SU-DHL-6 (cell line): ENCODE data around the gene UBXN4.
"Not testable (repeated sequence)": the region's sequence is repeated elsewhere in the genome, so short reads cannot be mapped to it uniquely, and the experiment has no call there.

Experiments
- H2AFZ ChIP-seq: fragments of 200-600 bp; sonication (generic); 2 replicates; pipeline ENCODE4 v1.6.1; 2014; ENCODE audit warnings: low read depth, mild to moderate bottlenecking, moderate library complexity, mixed read lengths, antibody characterized with exemption, low read length; ENCODE audit not compliant: severe bottlenecking
- H3F3A ChIP-seq: fragments of 200-600 bp; shearing (Covaris generic); 2 replicates; pipeline ENCODE4 v1.6.0; 2016; ENCODE audit warnings: antibody characterized with exemption, mild to moderate bottlenecking; ENCODE audit not compliant: insufficient read depth
- H3K27ac ChIP-seq: fragments of 200-600 bp; sonication (generic); 2 replicates; pipeline ENCODE4 v1.5.1; 2016; ENCODE audit warnings: low read depth, mild to moderate bottlenecking, low read length, moderate library complexity, mixed read lengths
- H3K27me3 ChIP-seq: fragments of 200-600 bp; sonication (generic), shearing (Covaris generic); 2 replicates; pipeline ENCODE4 v1.6.0; 2014; ENCODE audit warnings: mild to moderate bottlenecking, low read length
- H3K36me3 ChIP-seq: fragments of 200-600 bp; sonication (generic); 2 replicates; pipeline ENCODE4 v1.6.1; 2014; ENCODE audit warnings: mild to moderate bottlenecking, low read length, mixed read lengths
- H3K4me2 ChIP-seq: fragments of 300-600, 200-600 bp; shearing (Covaris generic), sonication (generic); 2 replicates; pipeline ENCODE4 v1.6.0; 2014; ENCODE audit warnings: low read length, low read depth, mild to moderate bottlenecking; ENCODE audit not compliant: poor library complexity, severe bottlenecking
- H3K4me3 ChIP-seq: fragments of 200-600 bp; sonication (generic); 2 replicates; pipeline ENCODE4 v1.5.1; 2014; ENCODE audit warnings: antibody characterized with exemption, low read length, mild to moderate bottlenecking, mixed read lengths; ENCODE audit not compliant: insufficient read depth, poor library complexity, severe bottlenecking
- H3K79me2 ChIP-seq: fragments of 200-600 bp; sonication (generic); 2 replicates; pipeline ENCODE4 v1.6.1; 2014; ENCODE audit warnings: mild to moderate bottlenecking, low read length, moderate library complexity; ENCODE audit not compliant: insufficient read depth
- H3K9ac ChIP-seq: fragments of 200-600 bp; sonication (generic); 2 replicates; pipeline ENCODE4 v1.7.0; 2014; ENCODE audit warnings: mild to moderate bottlenecking, low read length
- H3K9me2 ChIP-seq: fragments of 200-600 bp; sonication (generic); replicated peaks from 2 replicates; pipeline ENCODE4 v1.6.1; 2014; ENCODE audit warnings: low read length; ENCODE audit not compliant: insufficient read depth
- H3K9me3 ChIP-seq: fragments of 200-600 bp; sonication (generic); 2 replicates; pipeline ENCODE4 v1.6.1; 2014; ENCODE audit warnings: low read length, mixed read lengths; ENCODE audit not compliant: insufficient read depth
- H4K20me1 ChIP-seq: fragments of 200-600 bp; sonication (generic); 2 replicates; pipeline ENCODE4 v1.6.1; 2014; ENCODE audit warnings: low read depth, mild to moderate bottlenecking, antibody characterized with exemption, low read length, moderate library complexity, mixed read lengths
- CTCF ChIP-seq: fragments of 200-600 bp; sonication (generic); IDR thresholded peaks from one replicate; pipeline ENCODE4 v1.5.1; 2017; ENCODE audit warnings: antibody characterized with exemption, mild to moderate bottlenecking, low read length, moderate library complexity; ENCODE audit not compliant: insufficient read depth, poor library complexity, severe bottlenecking
- EZH2phosphoT487 ChIP-seq: fragments of 200-600 bp; sonication (generic), shearing (Covaris generic); conservative IDR thresholded peaks from 2 replicates; pipeline ENCODE4 v1.6.1; 2018; ENCODE audit warnings: mild to moderate bottlenecking, antibody characterized with exemption, low read length, moderate library complexity, mixed read lengths

The UBXN4 gene

GRCh38 chr2:135802350-135802749, 60.7 kb downstream of the UBXN4 start:
- Histone ChIP-seq H3K27me3 (no peaks in the 10 kb centered on the region), H3K36me3 (no peaks in the 10 kb centered on the region), H3K4me2 (no peak overlapping the region), H3K79me2 (no peaks in the 10 kb centered on the region), H3K4me3 (no peak overlapping the region), H3F3A (no peaks in the 10 kb centered on the region), H4K20me1 (no peaks in the 10 kb centered on the region), H3K9ac (no peak overlapping the region), H3K27ac (no peak overlapping the region), H3K9me2 (no peaks in the 10 kb centered on the region), H3K9me3 (peaks cover 23% of the 10 kb centered on the region; the same call in 1 of the 2 replicates), H2AFZ (no peak overlapping the region)
- TF ChIP-seq EZH2phosphoT487 (no peak), CTCF (no peak)

GRCh38 chr2:135803278-135803677, 61.6 kb downstream of the UBXN4 start:
- H3K4me2 ChIP-seq = no peak overlapping the region
- no peaks in the 10 kb centered on the region for H3K27me3 ChIP-seq
- peaks cover 23% of the 10 kb centered on the region; the same call in 1 of the 2 replicates for H3K9me3 ChIP-seq
- H3K36me3 ChIP-seq = no peaks in the 10 kb centered on the region
- H3K4me3 ChIP-seq = no peak overlapping the region
- H4K20me1 ChIP-seq = no peaks in the 10 kb centered on the region
- no peaks in the 10 kb centered on the region for H3F3A ChIP-seq
- no peaks in the 10 kb centered on the region for H3K79me2 ChIP-seq
- no peak overlapping the region for H3K9ac ChIP-seq
- TF ChIP-seq CTCF = no peak
- no peak for TF ChIP-seq EZH2phosphoT487
- H3K27ac ChIP-seq = no peak overlapping the region
- no peak overlapping the region for H2AFZ ChIP-seq
- H3K9me2 ChIP-seq = no peaks in the 10 kb centered on the region

- H3K79me2 ChIP-seq, H3K4me3 ChIP-seq, H3K36me3 ChIP-seq, H4K20me1 ChIP-seq, H3K9me3 ChIP-seq, H3K27me3 ChIP-seq, H2AFZ ChIP-seq, H3F3A ChIP-seq, H3K9ac ChIP-seq, H3K9me2 ChIP-seq, H3K27ac ChIP-seq, H3K4me2 ChIP-seq: not testable (repeated sequence)
These were observed 66.2 kb downstream of the UBXN4 start for GRCh38 chr2:135807874-135808273.

GRCh38 chr2:135812907-135813511, 71.4 kb downstream of the UBXN4 start:
- Histone ChIP-seq H3K4me2 (no peak overlapping the region), H2AFZ (no peak overlapping the region), H3K9me3 (no peaks in the 10 kb centered on the region), H3K27ac (no peak overlapping the region), H3K36me3 (no peaks in the 10 kb centered on the region), H3K27me3 (no peaks in the 10 kb centered on the region), H3K9me2 (no peaks in the 10 kb centered on the region), H3F3A (no peaks in the 10 kb centered on the region), H3K79me2 (no peaks in the 10 kb centered on the region), H4K20me1 (no peaks in the 10 kb centered on the region), H3K9ac (no peak overlapping the region), H3K4me3 (no peak overlapping the region)
- TF ChIP-seq EZH2phosphoT487 (no peak), CTCF (no peak)
